Neutrophil (primary cell): Measurements from ENCODE around the gene CRAMP1.
"Not testable (repeated sequence)": the region's sequence is repeated elsewhere in the genome, so short reads cannot be mapped to it uniquely, and the experiment has no call there.

Experiments used
- H3K27ac ChIP-seq: fragments of 200-600 bp; sonication (generic); 2 replicates; pipeline ENCODE4 v1.5.1; 2016; ENCODE audit warnings: mild to moderate bottlenecking, moderate library complexity
- H3K27me3 ChIP-seq: fragments of 200-600 bp; sonication (generic); 2 replicates; pipeline ENCODE4 v1.6.0; 2016; ENCODE audit warnings: mild to moderate bottlenecking
- H3K36me3 ChIP-seq: fragments of 200-600 bp; sonication (generic); 2 replicates; pipeline ENCODE4 v1.5.1; 2017
- H3K4me1 ChIP-seq, 2 experiments: fragments of 200-600 bp in 1 of 2; sonication (generic) in 1 of 2; 1 replicate in 1 of 2; 2 replicates in 1 of 2; pipeline versions ENCODE4 v1.5.1 to v1.6.1; 2013 to 2016; ENCODE audit warnings: low read depth in 1 of 2, low read length in 1 of 2, mild to moderate bottlenecking in 1 of 2, moderate library complexity in 1 of 2; ENCODE audit not compliant: control insufficient read depth in 1 of 2, insufficient read depth in 1 of 2
- H3K4me3 ChIP-seq, 2 experiments: fragments of 200-600 bp in 1 of 2; sonication (generic) in 1 of 2; 1 replicate in 1 of 2; 2 replicates in 1 of 2; pipeline ENCODE4 v1.5.1; 2013 to 2016; ENCODE audit warnings: low read depth in 1 of 2, low read length in 1 of 2, mild to moderate bottlenecking in 1 of 2, moderate library complexity in 1 of 2
- H3K9me3 ChIP-seq: fragments of 200-600 bp; sonication (generic); 2 replicates; pipeline ENCODE4 v1.5.1; 2016
- TF ChIP-seq, protein P1 (sequence below): fragments of 200-600 bp; sonication (generic); IDR thresholded peaks from 2 replicates; pipeline ENCODE4 v1.5.1; 2016; ENCODE audit warnings: antibody characterized with exemption

Gene CRAMP1

DNA sequence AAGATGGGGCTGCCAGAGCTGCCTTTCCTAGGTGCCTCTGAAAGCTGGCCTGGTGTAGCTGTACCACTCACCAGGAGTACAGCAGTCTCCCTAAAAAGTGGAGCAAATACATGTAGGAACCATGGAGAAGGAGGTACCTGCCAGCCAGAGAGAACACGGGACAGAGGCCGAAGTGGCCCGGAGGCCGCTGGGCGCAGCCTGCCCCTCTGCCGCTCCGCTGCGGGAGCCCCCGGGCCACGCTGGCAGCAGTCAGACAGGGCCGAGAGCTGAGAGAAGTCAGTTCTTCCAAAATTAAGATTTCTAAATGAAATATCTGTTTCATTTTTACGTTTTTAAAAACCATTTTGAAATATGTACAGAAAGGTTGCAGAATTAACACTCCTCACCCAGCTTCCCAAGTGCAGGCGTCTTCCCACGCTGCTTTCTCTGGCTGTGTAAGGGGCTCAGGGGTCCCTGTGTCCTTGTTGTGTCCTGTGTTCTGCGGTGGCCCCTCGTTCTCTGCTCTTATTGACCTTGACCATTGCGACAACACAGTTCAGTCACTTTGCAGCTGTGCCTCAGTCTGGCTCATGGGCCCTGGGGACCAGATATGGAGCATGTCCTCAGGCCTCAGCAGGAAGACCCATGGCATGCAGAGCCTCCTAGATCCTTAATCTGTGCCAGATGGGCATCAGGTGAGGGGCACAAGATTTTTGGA lies 98.8 kb downstream of the CRAMP1 start:
- Histone ChIP-seq H3K27ac (no peak overlapping the region), H3K27me3 (no peaks in the 10 kb centered on the region), H3K9me3 (no peaks in the 10 kb centered on the region), H3K4me1 (peaks cover 19 to 36% of the 10 kb centered on the region in 2 experiments), H3K36me3 (no peaks in the 10 kb centered on the region), H3K4me3 (no peak overlapping the region)
- TF ChIP-seq, protein P1, sequence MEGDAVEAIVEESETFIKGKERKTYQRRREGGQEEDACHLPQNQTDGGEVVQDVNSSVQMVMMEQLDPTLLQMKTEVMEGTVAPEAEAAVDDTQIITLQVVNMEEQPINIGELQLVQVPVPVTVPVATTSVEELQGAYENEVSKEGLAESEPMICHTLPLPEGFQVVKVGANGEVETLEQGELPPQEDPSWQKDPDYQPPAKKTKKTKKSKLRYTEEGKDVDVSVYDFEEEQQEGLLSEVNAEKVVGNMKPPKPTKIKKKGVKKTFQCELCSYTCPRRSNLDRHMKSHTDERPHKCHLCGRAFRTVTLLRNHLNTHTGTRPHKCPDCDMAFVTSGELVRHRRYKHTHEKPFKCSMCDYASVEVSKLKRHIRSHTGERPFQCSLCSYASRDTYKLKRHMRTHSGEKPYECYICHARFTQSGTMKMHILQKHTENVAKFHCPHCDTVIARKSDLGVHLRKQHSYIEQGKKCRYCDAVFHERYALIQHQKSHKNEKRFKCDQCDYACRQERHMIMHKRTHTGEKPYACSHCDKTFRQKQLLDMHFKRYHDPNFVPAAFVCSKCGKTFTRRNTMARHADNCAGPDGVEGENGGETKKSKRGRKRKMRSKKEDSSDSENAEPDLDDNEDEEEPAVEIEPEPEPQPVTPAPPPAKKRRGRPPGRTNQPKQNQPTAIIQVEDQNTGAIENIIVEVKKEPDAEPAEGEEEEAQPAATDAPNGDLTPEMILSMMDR = no peak

DNA sequence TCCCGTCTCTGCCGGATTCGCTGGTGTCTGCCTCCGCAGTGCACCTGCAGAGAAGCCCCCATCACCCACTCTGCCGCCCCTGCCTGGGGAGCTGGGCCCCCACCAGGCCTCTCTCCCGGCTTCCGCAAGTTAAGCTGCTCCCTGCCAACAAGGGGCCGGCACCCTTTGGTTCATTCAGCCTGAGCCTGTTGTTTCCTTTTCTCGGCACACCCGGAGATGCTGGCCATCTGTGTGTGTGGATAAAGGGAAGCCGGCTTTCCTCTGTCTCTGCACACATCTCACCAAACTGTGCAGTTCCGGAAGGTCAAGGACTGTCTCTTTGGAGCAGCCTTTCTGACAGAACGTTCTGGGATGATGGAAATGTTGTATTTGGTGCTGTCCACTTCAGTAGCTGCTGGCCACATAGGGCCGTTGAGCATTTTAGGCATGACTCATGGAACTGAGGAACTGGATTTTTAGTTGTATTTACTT lies 100.7 kb downstream of the CRAMP1 start:
- H3K27me3 ChIP-seq = no peaks in the 10 kb centered on the region
- TF ChIP-seq, protein P1 = no peak
- no peak overlapping the region for H3K27ac ChIP-seq
- peaks cover 8 to 20% of the 10 kb centered on the region in 2 experiments for H3K4me1 ChIP-seq
- H3K36me3 ChIP-seq = no peaks in the 10 kb centered on the region
- no peak overlapping the region for H3K4me3 ChIP-seq
- H3K9me3 ChIP-seq = no peaks in the 10 kb centered on the region

GRCh38 chr16:1713331-1713730 lies 101.2 kb downstream of the CRAMP1 start:
- H3K9me3 ChIP-seq = no peaks in the 10 kb centered on the region
- H3K4me3 ChIP-seq = no peak overlapping the region
- H3K36me3 ChIP-seq = no peaks in the 10 kb centered on the region
- no peak overlapping the region for H3K27ac ChIP-seq
- H3K4me1 ChIP-seq = peaks cover 5 to 15% of the 10 kb centered on the region in 2 experiments
- TF ChIP-seq, protein P1 = no peak
- H3K27me3 ChIP-seq = no peaks in the 10 kb centered on the region

GRCh38 chr16:1713933-1714332 lies 101.8 kb downstream of the CRAMP1 start:
- Histone ChIP-seq H3K36me3 (no peaks in the 10 kb centered on the region), H3K4me3 (no peak overlapping the region), H3K27ac (no peak overlapping the region), H3K9me3 (no peaks in the 10 kb centered on the region), H3K27me3 (no peaks in the 10 kb centered on the region), H3K4me1 (peaks cover 5 to 12% of the 10 kb centered on the region in 2 experiments)
- TF ChIP-seq, protein P1 = no peak

- Histone ChIP-seq H3K36me3 (no peaks in the 10 kb centered on the region), H3K4me1 (peaks cover 12 to 19% of the 10 kb centered on the region in 2 experiments), H3K27ac (no peak overlapping the region), H3K27me3 (no peaks in the 10 kb centered on the region), H3K9me3 (no peaks in the 10 kb centered on the region), H3K4me3 (no peak overlapping the region)
- TF ChIP-seq, protein P1 = no peak
Measured at GRCh38 chr16:1715220-1715619, 103.1 kb downstream of the CRAMP1 start.

GRCh38 chr16:1718236-1718635 lies 106.1 kb downstream of the CRAMP1 start:
- not testable (repeated sequence) for H3K4me3 ChIP-seq, H3K9me3 ChIP-seq, H3K27ac ChIP-seq, H3K36me3 ChIP-seq, H3K27me3 ChIP-seq
- H3K4me1 ChIP-seq = peaks cover 25 to 36% of the 10 kb centered on the region in 2 experiments

DNA sequence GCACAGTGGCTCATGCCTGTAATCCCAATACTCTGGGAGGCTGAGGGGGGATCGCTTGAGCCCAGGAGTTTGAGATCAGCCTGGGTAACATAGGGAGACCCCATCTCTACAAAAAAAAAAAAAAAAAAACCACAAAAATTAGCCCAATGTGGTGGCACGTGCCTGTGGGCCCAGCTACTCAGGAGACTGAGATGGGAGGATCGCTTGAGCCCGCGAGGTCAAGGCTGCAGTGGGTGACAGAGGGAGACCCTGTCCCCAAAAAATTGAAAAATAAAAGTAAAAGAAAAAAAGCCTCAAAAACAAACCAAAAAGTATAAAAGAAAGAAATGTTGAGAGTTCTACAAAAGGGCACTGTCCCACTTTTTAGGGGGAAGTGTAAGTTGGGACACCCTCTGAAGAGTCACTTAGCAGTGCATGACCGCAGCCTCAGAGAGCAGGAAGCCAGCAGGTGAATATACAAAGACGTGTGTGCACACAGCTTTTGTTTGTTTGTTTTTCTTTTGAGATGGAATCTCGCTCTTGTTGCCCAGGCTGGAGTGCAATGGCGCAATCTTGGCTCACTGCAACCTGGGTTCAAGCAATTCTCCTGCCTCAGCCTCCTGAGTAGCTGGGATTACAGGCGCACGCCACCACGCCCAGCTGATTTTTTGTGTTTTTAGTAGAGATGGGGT lies 107.5 kb downstream of the CRAMP1 start:
- H3K9me3 ChIP-seq, H3K36me3 ChIP-seq, H3K27me3 ChIP-seq, H3K4me3 ChIP-seq: not testable (repeated sequence)
- Histone ChIP-seq H3K27ac (peak overlapping the region; percentile 79), H3K4me1 (peaks cover 28 to 34% of the 10 kb centered on the region in 2 experiments)
